HepG2 (cell line): ENCODE measurements around the gene ABCB6. TPM values are rescaled to one million over a fixed set of nuclear protein-coding genes. Genes with fewer than 3 reads are reported as not detected.
A peak's percentile ranks its signal among the peaks of the same experiment; 100 is the strongest.

Experiments used
- ATAC-seq: fragments of 200-7000 bp; cut with Tn5 transposase; 3 replicates; pipeline ENCODE4 v1.9.1; 2020; ENCODE audit warnings: mild to moderate bottlenecking, moderate library complexity
- BruUV-seq: library from RNA; stranded (reverse); fragments of 400-500 nt; replicated peaks from 2 replicates; lab custom pipeline; 2021; lab: Mats Ljungman, UMichigan
- CTCF ChIA-PET: fragments of 300-600 bp; formaldehyde crosslinking; extraction: SDS; loops from one replicate; lab custom pipeline; 2021; ENCODE audit warnings: low total read pairs, inconsistent platforms, low intra/inter-chr PET ratio; lab: Yijun Ruan, JAX
- POLR2A ChIA-PET: fragments of 350-600 bp; sonication (Branson Sonifier 250); formaldehyde crosslinking; loops from one replicate; lab custom pipeline; 2020; ENCODE audit warnings: antibody characterized with exemption, inconsistent platforms; lab: Yijun Ruan, JAX
- DNase-seq: peaks from one replicate; pipeline ENCODE4 v3.0.0-alpha.2; 2015; ENCODE audit warnings: low spot score
- FAIRE-seq: peaks from 3 replicates; lab custom pipeline; 2011; peaks lifted over from hg19 to GRCh38; lab: Jason Lieb, UNC
- H2AFZ ChIP-seq: one replicate; pipeline ENCODE4 v1.6.1; 2011; ENCODE audit warnings: low read length, inconsistent platforms
- H3K27ac ChIP-seq: fragments of 300-600 bp; 3 replicates; pipeline ENCODE4 v1.8.0; 2011; ENCODE audit warnings: mixed run types, mild to moderate bottlenecking, mixed read lengths, low read length, inconsistent platforms; ENCODE audit not compliant: insufficient read depth; ENCODE audit errors: extremely low read length
- H3K27me3 ChIP-seq, 2 experiments: fragments of 200-600 bp in 1 of 2; 2 replicates in 1 of 2; 3 replicates in 1 of 2; pipeline versions ENCODE4 v1.6.0 to v1.8.0; 2011; ENCODE audit warnings: low read length in 2 of 2, mild to moderate bottlenecking in 2 of 2, moderate library complexity in 2 of 2, inconsistent platforms in 1 of 2; ENCODE audit not compliant: insufficient read depth in 2 of 2, control insufficient read depth in 1 of 2
- H3K36me3 ChIP-seq, 2 experiments: fragments of 200-600 bp in 1 of 2; replicated peaks in 1 of 2; 2 replicates in 1 of 2; 3 replicates in 1 of 2; pipeline versions ENCODE4 v1.5.1 to v1.8.0; 2011; ENCODE audit warnings: low read length in 2 of 2, inconsistent platforms in 1 of 2; ENCODE audit not compliant: insufficient read depth in 2 of 2, control insufficient read depth in 1 of 2
- H3K4me1 ChIP-seq: 2 replicates; pipeline ENCODE4 v1.5.1; 2012; ENCODE audit warnings: low read length, inconsistent platforms; ENCODE audit not compliant: insufficient read depth
- H3K4me2 ChIP-seq: 2 replicates; pipeline ENCODE4 v1.6.0; 2011; ENCODE audit warnings: low read depth, low read length, inconsistent platforms
- H3K4me3 ChIP-seq, 3 experiments: fragments of 200-600 bp in 1 of 3; sonication (generic), shearing (Covaris generic) in 1 of 3; replicated peaks in 1 of 3; 2 replicates each; pipeline ENCODE4 v1.5.1; 2011 to 2016; ENCODE audit warnings: low read length in 3 of 3, inconsistent platforms in 2 of 3, low read depth in 2 of 3, mild to moderate bottlenecking in 2 of 3, control low read depth in 1 of 3, mixed read lengths in 1 of 3; ENCODE audit not compliant: insufficient read depth in 1 of 3
- H3K79me2 ChIP-seq: one replicate; pipeline ENCODE4 v1.6.1; 2011; ENCODE audit warnings: low read length, inconsistent platforms; ENCODE audit not compliant: insufficient read depth
- H3K9ac ChIP-seq: 2 replicates; pipeline ENCODE4 v1.6.0; 2011; ENCODE audit warnings: mild to moderate bottlenecking, low read depth, low read length, inconsistent platforms; ENCODE audit not compliant: insufficient read depth
- H3K9me3 ChIP-seq: 2 replicates; pipeline ENCODE4 v1.5.1; 2012; ENCODE audit warnings: mild to moderate bottlenecking, low read length
- H4K20me1 ChIP-seq: 2 replicates; pipeline ENCODE4 v1.6.0; 2011; ENCODE audit warnings: inconsistent platforms, mild to moderate bottlenecking, low read length, moderate library complexity; ENCODE audit not compliant: insufficient read depth
- NFIB ChIP-seq: sonication (generic); formaldehyde crosslinking; IDR thresholded peaks from 2 replicates; pipeline ENCODE4 v1.9.0; 2021; ENCODE audit warnings: missing genetic modification reagents, mild to moderate bottlenecking, borderline replicate concordance
- POLR2G ChIP-seq: fragments of 200-400 bp; formaldehyde crosslinking; IDR thresholded peaks from 2 replicates; pipeline ENCODE4 v1.6.1; 2018; ENCODE audit warnings: mild to moderate bottlenecking, low read depth, low read length, moderate library complexity
- RXRB ChIP-seq: IDR thresholded peaks from 2 replicates; pipeline ENCODE4 v1.6.1; 2016; ENCODE audit warnings: borderline replicate concordance, missing genetic modification reagents, missing compliant biosample characterization
- SP4 ChIP-seq: sonication (generic); formaldehyde crosslinking; IDR thresholded peaks from 2 replicates; pipeline ENCODE4 v1.8.1; 2023; ENCODE audit warnings: mild to moderate bottlenecking, missing genetic modification reagents
- TAF1 ChIP-seq: sonication (generic); formaldehyde crosslinking; IDR thresholded peaks from 2 replicates; pipeline ENCODE4 v1.4.0; 2020; ENCODE audit warnings: missing genetic modification reagents
- ZNF121 ChIP-seq: sonication (generic); formaldehyde crosslinking; IDR thresholded peaks from 2 replicates; pipeline ENCODE4 v1.5.0; 2020; ENCODE audit warnings: mild to moderate bottlenecking, missing genetic modification reagents
- ZNF776 ChIP-seq: sonication (generic); formaldehyde crosslinking; IDR thresholded peaks from 2 replicates; pipeline ENCODE4 v1.4.0; 2020; ENCODE audit warnings: mild to moderate bottlenecking, missing genetic modification reagents
- WGBS: methylation state at CpG from one replicate; pipeline ENCODE4 v1.1.6; 2017; ENCODE audit warnings: low lambda C conversion rate; 5-methylcytosine and 5-hydroxymethylcytosine counted together
- in situ Hi-C: cut with HindIII; loops from 2 replicates; pipeline ENCODE4 v1.10.0; 2017; ENCODE audit warnings: low pct_unique_long_range_greater_than_20kb; ENCODE audit not compliant: extremely low pct_ligation_motif_present
- intact Hi-C: fragments of 100-400 bp; cut with micrococcal nuclease; formaldehyde crosslinking; loops from one replicate; pipeline ENCODE4 v1.10.0; 2022; ENCODE audit not compliant: unreplicated experiment
- polyA plus RNA-seq, 8 experiments: library from polyadenylated mRNA; depleted of rRNA in 3 of 8; stranded (reverse) in 7 of 8; unstranded in 1 of 8; fragments of >200 nt; fragmentation: Illumina TruSeq in 4 of 8; extraction: Trizol in 4 of 8; gene quantifications; 2 replicates each; pipeline versions ENCODE4 v1.2.1 to v1.2.3, GENCODE V29; 2011 to 2016; ENCODE audit warnings: low read depth in 4 of 8, missing spikeins in 1 of 8, mixed read lengths in 1 of 8; ENCODE audit not compliant: insufficient read depth in 1 of 8
- total RNA-seq, 5 experiments: library from RNA; depleted of rRNA; stranded (reverse); fragments of >200 nt; fragmentation: Illumina TruSeq; extraction: Trizol; gene quantifications; 2 replicates each; pipeline ENCODE4 v1.2.3, GENCODE V29; 2016; ENCODE audit warnings: low read depth in 1 of 5
- TF ChIP-seq, protein P1 (sequence below): sonication (generic); formaldehyde crosslinking; conservative IDR thresholded peaks from 2 replicates; pipeline ENCODE4 v1.4.0; 2020; ENCODE audit warnings: mild to moderate bottlenecking, missing genetic modification reagents, moderate library complexity
- TF ChIP-seq, protein P2 (sequence below): sonication (generic); formaldehyde crosslinking; IDR thresholded peaks from 2 replicates; pipeline ENCODE4 v1.5.0; 2020; ENCODE audit warnings: missing genetic modification reagents
- TF ChIP-seq, protein P3 (sequence below), 2 experiments: sonication (generic) in 1 of 2; formaldehyde crosslinking in 1 of 2; IDR thresholded peaks; 2 replicates each; pipeline versions ENCODE4 v1.6.1 to v1.9.0; 2014 to 2022; ENCODE audit warnings: antibody characterized with exemption in 1 of 2, borderline replicate concordance in 1 of 2, inconsistent platforms in 1 of 2, low read depth in 1 of 2, missing genetic modification reagents in 1 of 2

Gene ABCB6
- total and polyA plus RNA-seq, 2 of the 13 experiments (the other 11 are each of a cell fraction or from before 2014, with no cell fraction given): 91.1 to 137 TPM

DNA sequence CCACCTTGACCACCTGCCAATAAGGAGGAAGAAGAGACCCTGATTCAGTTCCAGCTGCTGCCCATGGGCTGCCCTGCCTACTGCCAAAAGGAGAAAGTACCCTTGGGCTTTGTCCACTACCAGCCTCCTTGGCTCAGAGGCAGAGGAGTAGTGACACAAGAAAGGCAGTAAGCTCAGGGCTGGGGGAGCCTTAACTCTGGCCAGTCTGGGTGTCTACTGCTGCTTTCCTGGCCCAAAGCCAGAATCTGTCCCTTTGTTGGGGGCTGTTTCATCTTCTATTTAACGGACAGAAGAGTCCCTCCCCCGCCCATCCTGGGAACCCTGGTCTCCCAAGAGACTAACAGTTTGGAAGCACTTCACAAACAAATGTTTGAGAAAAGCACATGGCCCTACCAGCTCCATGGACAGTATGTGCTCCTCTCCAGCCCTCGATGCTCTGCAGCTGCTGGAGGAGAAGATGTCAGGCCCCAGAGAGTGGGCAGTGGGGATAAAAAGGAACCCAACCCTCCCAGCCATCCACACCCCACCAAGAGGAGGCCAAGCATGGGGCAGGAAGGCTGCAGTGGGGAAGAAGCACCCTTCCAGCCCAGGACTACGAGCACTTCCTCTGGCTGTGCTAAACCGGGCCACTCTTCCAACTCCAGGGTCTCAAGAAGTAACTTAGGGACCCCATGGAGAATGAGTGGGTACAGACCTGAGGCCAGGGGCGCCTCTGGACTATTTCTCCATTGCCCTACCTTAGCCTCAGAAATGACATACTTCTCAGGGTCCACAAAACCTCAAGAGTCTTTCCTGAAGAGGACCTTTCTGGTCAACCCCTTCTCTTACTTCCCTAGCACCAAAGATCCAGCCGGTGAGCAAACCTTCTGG lies 9.5 kb upstream of the ABCB6 start:
- ATAC-seq: no peak; the same call in 2 of the 3 replicates
- POLR2A ChIA-PET: interaction anchor here (1.0 to 6.6 kb wide), 15 partner anchors 10 to 66 kb away, joined by 3 to 80 read pairs (median 11); partner anchors contain the start of genes ABCB6, CNPPD1, DNAJB2 and GLB1L
- Histone ChIP-seq H3K4me1 (peaks cover 39% of the 10 kb centered on the region), H3K27ac (peak overlapping the region; percentile 81), H3K4me2 (peak overlapping the region; percentile 91), H3K79me2 (peaks cover 51% of the 10 kb centered on the region), H3K4me3 (peak overlapping the region; percentile 91 to 93 (median 93)), H3K27me3 (no peaks in the 10 kb centered on the region; a peak in 1 of 5 replicates), H2AFZ (no peak overlapping the region), H3K36me3 (peaks cover 33 to 55% of the 10 kb centered on the region in 2 experiments), H3K9me3 (no peaks in the 10 kb centered on the region), H4K20me1 (no peaks in the 10 kb centered on the region), H3K9ac (peak overlapping the region; percentile 91)
- intact Hi-C loops: no loop called here
- FAIRE-seq: no peak
- no peak for DNase-seq
- WGBS: 5% methylated on average over 6 of the region's 7 CpGs
- CTCF ChIA-PET: interaction anchor here (2.3 kb wide), 1 partner anchor 66 kb away, joined by 15 read pairs; no protein-coding TSS in a partner anchor
- BruUV-seq: no TSS peak
- in situ Hi-C loops: no loop called here
- 0 out of 2 replicates have a peak, but pooled peaks have one; percentile 22 for TF ChIP-seq RXRB (CRISPR knock-in tag)
- no peak for TF ChIP-seq POLR2G
- TF ChIP-seq, protein P1, sequence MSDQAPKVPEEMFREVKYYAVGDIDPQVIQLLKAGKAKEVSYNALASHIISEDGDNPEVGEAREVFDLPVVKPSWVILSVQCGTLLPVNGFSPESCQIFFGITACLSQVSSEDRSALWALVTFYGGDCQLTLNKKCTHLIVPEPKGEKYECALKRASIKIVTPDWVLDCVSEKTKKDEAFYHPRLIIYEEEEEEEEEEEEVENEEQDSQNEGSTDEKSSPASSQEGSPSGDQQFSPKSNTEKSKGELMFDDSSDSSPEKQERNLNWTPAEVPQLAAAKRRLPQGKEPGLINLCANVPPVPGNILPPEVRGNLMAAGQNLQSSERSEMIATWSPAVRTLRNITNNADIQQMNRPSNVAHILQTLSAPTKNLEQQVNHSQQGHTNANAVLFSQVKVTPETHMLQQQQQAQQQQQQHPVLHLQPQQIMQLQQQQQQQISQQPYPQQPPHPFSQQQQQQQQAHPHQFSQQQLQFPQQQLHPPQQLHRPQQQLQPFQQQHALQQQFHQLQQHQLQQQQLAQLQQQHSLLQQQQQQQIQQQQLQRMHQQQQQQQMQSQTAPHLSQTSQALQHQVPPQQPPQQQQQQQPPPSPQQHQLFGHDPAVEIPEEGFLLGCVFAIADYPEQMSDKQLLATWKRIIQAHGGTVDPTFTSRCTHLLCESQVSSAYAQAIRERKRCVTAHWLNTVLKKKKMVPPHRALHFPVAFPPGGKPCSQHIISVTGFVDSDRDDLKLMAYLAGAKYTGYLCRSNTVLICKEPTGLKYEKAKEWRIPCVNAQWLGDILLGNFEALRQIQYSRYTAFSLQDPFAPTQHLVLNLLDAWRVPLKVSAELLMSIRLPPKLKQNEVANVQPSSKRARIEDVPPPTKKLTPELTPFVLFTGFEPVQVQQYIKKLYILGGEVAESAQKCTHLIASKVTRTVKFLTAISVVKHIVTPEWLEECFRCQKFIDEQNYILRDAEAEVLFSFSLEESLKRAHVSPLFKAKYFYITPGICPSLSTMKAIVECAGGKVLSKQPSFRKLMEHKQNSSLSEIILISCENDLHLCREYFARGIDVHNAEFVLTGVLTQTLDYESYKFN: no peak
- no peak for TF ChIP-seq ZNF121 (CRISPR knock-in tag)
- TF ChIP-seq NFIB (CRISPR knock-in tag): peak; percentile 82; the same call in 1 of the 2 replicates
- TF ChIP-seq ZNF776 (CRISPR knock-in tag): no peak
- TF ChIP-seq, protein P2, sequence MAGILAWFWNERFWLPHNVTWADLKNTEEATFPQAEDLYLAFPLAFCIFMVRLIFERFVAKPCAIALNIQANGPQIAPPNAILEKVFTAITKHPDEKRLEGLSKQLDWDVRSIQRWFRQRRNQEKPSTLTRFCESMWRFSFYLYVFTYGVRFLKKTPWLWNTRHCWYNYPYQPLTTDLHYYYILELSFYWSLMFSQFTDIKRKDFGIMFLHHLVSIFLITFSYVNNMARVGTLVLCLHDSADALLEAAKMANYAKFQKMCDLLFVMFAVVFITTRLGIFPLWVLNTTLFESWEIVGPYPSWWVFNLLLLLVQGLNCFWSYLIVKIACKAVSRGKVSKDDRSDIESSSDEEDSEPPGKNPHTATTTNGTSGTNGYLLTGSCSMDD: no peak
- TF ChIP-seq TAF1: no peak
- TF ChIP-seq, protein P3, sequence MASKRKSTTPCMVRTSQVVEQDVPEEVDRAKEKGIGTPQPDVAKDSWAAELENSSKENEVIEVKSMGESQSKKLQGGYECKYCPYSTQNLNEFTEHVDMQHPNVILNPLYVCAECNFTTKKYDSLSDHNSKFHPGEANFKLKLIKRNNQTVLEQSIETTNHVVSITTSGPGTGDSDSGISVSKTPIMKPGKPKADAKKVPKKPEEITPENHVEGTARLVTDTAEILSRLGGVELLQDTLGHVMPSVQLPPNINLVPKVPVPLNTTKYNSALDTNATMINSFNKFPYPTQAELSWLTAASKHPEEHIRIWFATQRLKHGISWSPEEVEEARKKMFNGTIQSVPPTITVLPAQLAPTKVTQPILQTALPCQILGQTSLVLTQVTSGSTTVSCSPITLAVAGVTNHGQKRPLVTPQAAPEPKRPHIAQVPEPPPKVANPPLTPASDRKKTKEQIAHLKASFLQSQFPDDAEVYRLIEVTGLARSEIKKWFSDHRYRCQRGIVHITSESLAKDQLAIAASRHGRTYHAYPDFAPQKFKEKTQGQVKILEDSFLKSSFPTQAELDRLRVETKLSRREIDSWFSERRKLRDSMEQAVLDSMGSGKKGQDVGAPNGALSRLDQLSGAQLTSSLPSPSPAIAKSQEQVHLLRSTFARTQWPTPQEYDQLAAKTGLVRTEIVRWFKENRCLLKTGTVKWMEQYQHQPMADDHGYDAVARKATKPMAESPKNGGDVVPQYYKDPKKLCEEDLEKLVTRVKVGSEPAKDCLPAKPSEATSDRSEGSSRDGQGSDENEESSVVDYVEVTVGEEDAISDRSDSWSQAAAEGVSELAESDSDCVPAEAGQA (IDR thresholded peaks at IDR 0.05; ENCODE audit: low read depth): no peak
- TF ChIP-seq, protein P3 (CRISPR knock-in tag; IDR thresholded peaks at IDR 0.05; ENCODE audit: borderline replicate concordance): no peak
- TF ChIP-seq SP4: no peak
